Activated T-cell treated with anti-CD3 and anti-CD28 coated beads, Interleukin-2, amount 50 U/mL, for 1 hour (primary cell): Measurements from ENCODE around the gene CAPG.
"Not testable (repeated sequence)": the region's sequence is repeated elsewhere in the genome, so short reads cannot be mapped to it uniquely, and the experiment has no call there.

Source experiments
- DNase-seq: peaks from one replicate; pipeline ENCODE4 v3.0.0-alpha.2; 2020

The CAPG gene

GRCh38 chr2:85396531-85397470 lies 13.4 kb downstream of the CAPG start:
- DNase-seq = no peak

GRCh38 chr2:85395912-85396475 lies 14.2 kb downstream of the CAPG start:
- no peak for DNase-seq

DNA sequence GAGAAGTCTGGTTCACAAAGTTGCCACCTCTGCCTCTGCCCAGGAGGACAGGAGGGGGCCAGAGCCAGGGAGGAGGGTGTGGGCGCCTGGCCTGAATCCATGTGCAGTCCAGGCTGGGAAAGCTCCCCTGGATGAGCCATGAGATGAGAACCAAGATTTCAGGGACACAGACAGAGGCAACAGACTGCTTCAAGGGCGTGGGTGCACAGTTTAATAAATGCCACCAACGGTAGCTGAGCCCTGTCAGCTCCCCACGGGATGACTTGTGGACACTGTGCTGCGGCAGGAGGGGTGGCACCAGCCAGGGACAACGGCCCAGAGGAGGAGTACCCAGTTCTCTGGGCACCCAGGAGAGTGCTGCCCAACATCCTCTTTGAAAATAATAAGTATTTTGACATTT lies 15.2 kb downstream of the CAPG start:
- no peak for DNase-seq

- DNase-seq = no peak
Measured at GRCh38 chr2:85394261-85394681, 15.9 kb downstream of the CAPG start.

- DNase-seq = no peak
Measured at GRCh38 chr2:85393836-85394235, 16.3 kb downstream of the CAPG start.

GRCh38 chr2:85390941-85391669 lies 19.1 kb downstream of the CAPG start:
- DNase-seq = peak; percentile 79

DNA sequence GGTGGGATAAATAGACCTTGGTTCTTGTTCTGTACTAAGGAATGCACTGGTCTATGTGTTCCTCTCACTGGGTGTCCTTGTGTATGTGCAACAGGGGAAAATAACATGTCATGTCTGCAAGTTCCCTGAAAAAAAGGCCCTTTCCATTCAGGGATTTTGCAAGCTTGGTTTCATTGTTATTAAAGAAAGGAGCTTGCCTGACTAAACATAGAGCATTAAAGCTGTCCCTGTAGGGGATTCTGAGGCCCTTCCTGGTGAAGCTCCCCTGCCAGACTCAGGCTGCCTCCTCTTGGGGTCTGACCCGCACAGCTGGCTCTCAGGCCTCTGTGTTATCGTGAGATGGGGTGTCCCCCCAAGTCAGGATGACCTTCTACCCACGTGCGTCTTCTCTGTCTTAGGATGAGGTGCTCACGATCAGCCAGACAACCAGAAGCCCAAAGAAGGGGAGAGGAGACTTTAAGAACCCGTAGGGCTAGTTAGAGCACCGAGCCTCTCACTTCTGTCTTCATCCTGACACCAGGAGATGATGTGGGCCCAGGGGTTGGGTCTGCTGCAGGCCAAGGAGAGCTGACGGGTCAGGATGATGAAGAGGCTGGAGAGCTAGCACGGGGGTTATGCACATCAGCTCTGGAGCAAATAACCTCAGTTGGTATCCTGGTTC lies 21.2 kb downstream of the CAPG start:
- DNase-seq = no peak

DNA sequence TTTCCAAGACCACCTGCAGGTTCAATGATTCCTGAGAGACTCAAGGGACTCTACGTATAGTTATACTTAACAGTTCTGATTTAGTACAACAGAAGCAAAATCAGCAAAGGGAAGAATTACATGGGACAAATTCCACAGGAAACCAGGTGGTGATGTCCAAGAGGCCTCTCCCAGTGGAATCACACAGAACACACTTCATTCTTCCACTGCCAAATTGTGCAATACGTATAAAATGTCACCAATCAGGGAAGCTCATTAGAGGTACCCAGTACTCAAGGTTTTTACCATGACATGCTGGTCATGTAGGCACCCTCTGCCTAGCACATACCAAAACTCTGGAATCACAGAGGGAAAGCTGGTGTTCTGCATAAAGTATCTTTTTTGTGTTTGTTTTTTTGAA lies 22.4 kb downstream of the CAPG start:
- DNase-seq = no peak

GRCh38 chr2:85385746-85386145 lies 24.4 kb downstream of the CAPG start:
- DNase-seq = no peak

GRCh38 chr2:85383850-85384249 lies 26.3 kb downstream of the CAPG start:
- DNase-seq = no peak

DNA sequence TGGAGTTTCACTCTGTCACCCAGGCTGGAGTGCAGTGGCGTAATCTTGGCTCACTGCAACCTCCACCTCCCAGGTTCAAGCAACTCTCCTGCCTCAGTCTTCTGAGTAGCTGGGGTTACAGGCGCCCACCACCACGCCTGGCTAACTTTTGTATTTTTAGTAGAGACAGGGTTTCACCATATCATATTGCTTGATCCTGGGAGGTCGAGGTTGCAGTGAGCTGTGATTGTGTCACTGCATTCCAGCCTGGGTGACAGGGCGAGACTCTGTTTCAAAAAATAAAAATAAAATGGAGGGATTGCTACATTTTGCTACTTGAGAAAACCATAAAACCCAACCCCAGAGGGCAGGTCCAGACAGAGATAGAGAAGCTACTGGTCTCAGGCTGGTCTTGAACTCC lies 27.0 kb downstream of the CAPG start:
- DNase-seq = not testable (repeated sequence)

DNA sequence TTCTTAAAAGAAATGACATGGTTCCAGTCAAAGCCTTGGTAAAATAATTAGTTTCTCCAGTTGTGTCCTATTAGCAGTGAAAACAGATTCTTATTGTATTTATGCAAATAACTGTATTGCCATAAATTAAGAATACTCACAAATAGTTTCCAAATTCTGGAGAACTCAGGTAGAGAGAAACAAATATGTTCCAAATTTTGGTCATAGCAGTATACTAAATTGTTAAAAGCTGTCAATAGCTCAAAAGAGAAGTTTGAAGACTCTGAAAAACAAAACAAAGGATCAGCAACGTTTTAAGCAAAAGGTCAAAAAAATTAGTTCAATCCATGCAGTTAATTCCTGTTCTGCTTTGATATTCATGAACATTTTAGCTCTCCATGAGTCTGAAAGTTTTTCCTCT lies 30.1 kb downstream of the CAPG start:
- DNase-seq = no peak

DNA sequence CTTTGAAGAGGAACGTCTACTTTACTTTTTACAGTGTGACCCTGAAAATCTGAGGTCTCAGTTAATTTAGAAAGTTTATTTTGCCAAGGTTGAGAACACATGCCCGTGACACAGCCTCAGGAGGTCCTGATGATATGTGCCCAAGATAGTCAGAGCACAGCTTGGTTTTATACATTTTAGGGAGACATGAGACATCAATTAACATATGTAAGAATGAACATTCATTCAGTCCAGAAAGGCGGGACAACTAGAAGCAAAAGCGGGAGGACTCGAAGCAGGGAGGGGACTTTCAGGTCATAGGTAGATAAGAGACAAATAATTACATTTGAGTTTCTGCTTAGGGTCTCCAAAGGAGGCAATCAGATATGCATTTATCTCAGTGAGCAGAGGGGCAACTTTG lies 31.9 kb downstream of the CAPG start:
- no peak for DNase-seq

- DNase-seq = no peak
Measured at GRCh38 chr2:85377083-85377482, 33.1 kb downstream of the CAPG start.

DNA sequence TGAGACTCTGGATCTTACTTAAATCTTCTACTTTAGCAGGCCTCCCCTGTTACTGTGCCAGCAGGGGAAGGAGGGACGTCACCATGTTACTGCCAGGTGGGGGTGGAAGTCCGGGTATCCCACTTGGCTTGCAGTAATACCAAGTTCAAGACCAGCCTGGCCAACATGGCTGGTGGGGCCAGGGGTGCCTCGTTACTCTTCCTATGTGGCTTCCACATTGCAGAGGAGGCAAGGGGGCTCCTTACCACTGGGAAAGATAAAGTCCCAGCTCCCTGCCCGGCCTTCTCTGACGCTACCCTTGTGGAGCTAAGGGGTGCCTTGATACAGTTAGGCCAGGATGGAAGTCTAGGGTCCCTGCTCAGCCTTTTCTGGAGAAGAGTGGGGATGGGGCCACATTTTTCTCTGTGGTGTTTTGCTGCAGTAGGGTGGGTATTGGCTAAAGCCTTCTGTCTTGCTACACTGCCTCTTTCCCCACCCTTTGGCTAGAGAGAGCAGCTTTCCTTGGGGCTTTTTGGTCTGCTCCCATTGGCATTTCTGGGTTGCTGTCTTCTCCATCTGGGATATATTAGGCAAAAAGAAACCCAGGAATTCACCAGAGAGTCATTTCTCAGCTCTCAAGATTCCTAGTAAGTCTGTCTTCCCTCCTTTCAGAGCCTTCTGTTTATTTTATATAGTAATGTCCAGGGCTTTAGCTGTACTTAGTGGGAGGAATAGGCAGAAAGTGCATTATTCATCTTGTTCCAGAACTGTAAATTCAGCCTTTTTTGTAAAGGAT lies 33.7 kb downstream of the CAPG start:
- DNase-seq = no peak

- DNase-seq = no peak
Measured at GRCh38 chr2:85371045-85371444, 39.1 kb downstream of the CAPG start.

DNA sequence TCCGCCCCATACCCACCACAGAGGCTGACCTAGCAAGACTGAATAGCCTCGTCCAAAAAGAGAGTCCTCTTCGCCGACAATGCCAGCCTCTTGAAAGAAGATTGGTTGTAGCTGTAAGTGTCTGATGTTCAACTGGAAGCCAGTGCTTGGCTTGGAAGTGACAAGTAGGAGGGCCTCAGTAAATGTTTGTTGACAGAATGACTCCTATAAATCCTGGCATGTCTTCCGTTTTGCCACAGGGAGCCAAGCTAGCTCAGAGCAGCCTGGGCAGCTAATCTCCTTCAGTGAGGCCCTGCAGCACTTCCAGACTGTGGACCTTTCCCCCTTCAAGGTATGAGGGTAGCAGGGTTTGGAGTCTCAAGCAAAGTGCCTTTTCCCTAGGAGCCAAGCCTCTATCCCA lies 40.7 kb downstream of the CAPG start:
- DNase-seq = no peak

DNA sequence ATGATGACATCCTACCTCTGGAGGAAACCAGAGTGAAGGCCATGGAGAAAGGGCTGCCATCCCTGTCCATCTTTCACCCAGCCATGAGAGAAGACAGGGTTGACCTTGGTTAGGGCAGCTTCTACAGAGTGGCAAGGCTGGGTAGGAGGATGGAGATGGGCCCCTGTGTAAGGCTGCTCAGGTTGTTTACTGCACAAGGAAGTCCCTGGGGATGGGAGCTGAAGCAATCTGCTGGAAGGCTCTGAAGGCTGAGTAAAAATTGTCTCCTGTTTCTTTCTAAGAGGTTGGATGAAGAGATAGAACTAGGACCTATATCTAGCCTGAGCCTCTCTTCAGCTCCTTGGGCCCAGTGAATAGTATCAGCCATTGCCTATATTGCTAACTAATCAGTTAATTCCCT lies 41.2 kb downstream of the CAPG start:
- no peak for DNase-seq

DNA sequence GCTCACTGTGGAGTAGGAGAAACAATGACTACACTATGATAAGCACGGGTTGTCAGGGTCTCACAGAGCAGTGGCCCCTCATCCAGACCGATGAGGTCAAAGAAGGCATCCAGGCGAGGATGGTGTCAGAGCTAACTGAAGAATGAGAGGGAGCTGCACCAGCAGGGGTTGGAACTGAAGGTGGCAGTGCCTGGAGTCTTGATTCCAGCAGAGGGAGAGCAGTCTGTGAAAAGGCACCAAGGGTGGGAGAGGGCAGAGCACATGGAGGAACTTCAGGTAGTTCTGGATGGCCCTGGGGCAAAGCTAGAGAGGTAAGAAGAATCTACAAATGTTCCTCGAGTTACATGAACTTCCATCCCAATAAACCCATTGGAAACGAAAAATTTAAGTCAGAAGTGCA lies 43.0 kb downstream of the CAPG start:
- no peak for DNase-seq

DNA sequence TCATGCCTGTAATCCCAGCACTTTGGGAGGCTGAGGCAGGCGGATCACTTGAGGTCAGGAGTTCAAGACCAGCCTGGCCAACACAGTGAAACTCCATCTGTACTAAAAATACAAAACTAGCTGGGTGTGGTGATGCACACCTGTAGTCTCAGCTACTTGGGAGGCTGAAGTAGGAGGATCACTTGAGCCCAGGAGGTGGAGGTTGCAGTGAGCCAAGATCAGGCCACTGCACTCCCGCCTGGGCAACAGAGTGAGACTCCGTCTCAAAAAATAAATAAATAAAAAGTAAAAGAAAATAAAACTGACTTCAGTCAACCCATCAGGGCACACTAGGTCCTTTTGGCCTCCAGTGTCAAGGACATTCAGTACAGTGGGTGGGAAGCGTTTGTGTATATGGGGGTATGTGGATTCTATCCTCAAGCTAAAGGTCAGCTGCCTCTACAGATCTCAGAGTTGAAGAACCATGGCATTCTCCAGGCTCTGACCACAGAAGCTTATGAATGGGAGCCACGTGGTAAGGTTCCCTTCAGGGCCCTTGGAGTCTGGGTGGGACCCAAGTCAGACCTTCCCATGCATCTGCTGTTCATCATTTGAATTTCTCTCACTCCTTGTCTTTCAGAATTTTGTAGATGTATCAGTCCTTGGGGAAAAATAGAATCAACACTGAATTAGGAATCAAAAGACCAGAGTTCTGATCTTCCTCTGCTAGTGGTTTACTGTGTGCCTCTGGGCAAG lies 47.3 kb downstream of the CAPG start:
- not testable (repeated sequence) for DNase-seq

- DNase-seq = no peak
Measured at GRCh38 chr2:85357736-85358135, 52.4 kb downstream of the CAPG start.

DNA sequence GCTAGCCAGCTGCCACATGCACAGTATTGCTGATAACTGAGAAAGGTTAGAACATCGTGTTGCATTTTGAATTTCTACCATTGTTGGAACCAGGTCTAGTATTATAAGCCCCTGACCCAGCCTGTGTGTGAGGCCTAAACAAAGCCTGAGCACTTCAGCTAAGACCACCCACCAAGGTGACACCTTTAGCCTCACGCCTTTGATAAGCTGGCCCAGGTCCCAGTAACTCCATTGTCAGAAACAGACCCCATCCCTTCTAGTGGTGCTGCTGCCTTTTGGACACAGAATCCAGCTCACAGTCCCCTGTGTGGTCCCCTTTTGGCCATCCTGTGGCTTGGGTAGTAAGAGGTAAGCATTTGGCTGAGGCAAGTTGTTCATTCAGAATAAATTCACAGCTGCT lies 54.0 kb downstream of the CAPG start:
- DNase-seq = no peak
